Measurements from ENCODE around the gene HDLBP. TPM values are rescaled to one million over a fixed set of nuclear protein-coding genes. Genes with fewer than 3 reads are reported as not detected.
A peak's percentile ranks its signal among the peaks of the same experiment; 100 is the strongest.

Gene HDLBP
- total and polyA plus RNA-seq, 2 experiments from 2014 or later: 389 to 437 TPM

DNA sequence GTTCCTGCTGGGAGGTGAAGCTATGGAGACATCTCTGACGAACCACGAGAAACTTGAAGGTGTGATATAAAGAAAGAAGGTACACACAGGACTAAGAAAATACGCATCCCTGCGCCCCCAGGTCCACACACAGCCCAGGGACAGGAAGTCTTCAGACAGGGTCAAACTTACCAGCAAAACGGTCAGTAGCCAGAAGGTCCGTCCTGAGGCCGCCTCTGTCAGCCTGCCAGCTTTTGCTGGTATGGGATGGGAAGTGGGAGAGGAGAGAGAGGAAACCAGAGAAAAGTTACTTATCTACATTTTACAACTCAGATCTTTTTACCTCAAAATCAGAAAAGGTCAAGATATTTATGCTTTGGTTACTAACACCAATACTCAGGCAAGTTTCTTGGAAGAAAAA, 47.2 kb downstream of the HDLBP start:
- H3K27ac ChIP-seq: no peak overlapping the region
- no peaks in the 10 kb centered on the region for H3K36me3 ChIP-seq (replicated peaks; ENCODE audit: insufficient read depth, low read depth)
- no peak overlapping the region for H2AFZ ChIP-seq
- H3K9me2 ChIP-seq (replicated peaks; ENCODE audit: insufficient read depth): no peaks in the 10 kb centered on the region
- WGBS (ENCODE audit: low lambda C conversion rate, missing lambda C conversion rate): 82% methylated on average over 7 of the region's 7 CpGs
- H3K9me3 ChIP-seq (ENCODE audit: low read depth): no peaks in the 10 kb centered on the region
- DNase-seq (ENCODE audit: low spot score): no peak
- H3K4me1 ChIP-seq (ENCODE audit: insufficient read depth): peaks cover 26% of the 10 kb centered on the region
- H3K27me3 ChIP-seq: no peaks in the 10 kb centered on the region
- H3K4me3 ChIP-seq: no peak overlapping the region
- peaks cover 96% of the 10 kb centered on the region for H3K79me2 ChIP-seq
- peaks cover 87% of the 10 kb centered on the region for H4K20me1 ChIP-seq (ENCODE audit: insufficient read depth, poor library complexity, severe bottlenecking)
- TF ChIP-seq EZH2 (IDR thresholded peaks at IDR 0.05; ENCODE audit: borderline replicate concordance) (no peak), CTCF (IDR thresholded peaks at IDR 0.05; ENCODE audit: poor library complexity) (no peak), EZH2phosphoT487 (IDR thresholded peaks at IDR 0.05; ENCODE audit: low read depth, severe bottlenecking, unreplicated experiment) (no peak)
- peak overlapping the region; percentile 89 for H3K4me2 ChIP-seq

DNA sequence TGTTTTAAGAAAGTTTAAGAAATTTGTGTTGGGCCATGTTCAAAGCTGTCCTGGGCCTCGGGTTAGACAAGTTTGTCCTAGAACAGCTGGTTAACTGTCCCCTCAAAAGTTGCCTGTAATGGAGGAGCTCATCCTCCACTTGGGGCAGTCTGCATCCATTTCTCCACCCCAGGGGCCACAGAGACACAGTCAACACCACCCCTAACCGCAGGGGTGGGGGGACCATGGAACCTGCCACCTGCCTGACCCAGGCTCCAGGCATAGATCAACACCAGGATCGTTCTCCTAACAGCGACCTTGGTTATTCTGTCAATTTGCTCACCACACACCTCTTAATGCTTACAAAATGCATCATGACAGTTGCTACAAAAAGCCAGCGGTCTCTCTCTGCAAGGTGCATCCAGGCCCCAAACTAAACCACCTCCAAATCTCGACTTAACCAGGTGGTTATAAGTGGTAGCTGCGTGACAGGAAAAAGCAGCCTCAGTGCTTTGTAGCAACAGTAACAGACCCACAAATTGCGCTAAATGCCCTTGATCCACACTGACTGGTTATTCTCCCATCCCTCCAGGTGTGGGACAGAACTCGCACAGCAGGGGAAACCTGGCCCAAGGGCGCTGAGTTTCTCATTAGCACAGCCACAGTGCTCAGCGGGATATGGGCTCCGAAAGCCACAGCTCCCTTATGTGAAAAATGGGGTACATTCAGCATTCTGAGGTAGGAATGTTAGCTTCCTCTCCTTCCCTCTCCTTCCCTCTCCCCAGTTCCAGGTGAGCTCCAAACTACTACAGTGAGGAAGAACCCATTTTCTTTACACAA, 48.0 kb downstream of the HDLBP start:
- Histone ChIP-seq H3K9me2 (replicated peaks; ENCODE audit: insufficient read depth) (no peaks in the 10 kb centered on the region), H3K9me3 (ENCODE audit: low read depth) (no peaks in the 10 kb centered on the region), H3K36me3 (replicated peaks; ENCODE audit: insufficient read depth, low read depth) (peaks cover under 1% of the 10 kb centered on the region), H3K4me2 (no peak overlapping the region), H3K27me3 (no peaks in the 10 kb centered on the region), H4K20me1 (ENCODE audit: insufficient read depth, poor library complexity, severe bottlenecking) (peaks cover 94% of the 10 kb centered on the region), H3K4me1 (ENCODE audit: insufficient read depth) (peaks cover 21% of the 10 kb centered on the region), H3K4me3 (no peak overlapping the region), H3K79me2 (peaks cover 99% of the 10 kb centered on the region), H2AFZ (no peak overlapping the region), H3K27ac (no peak overlapping the region)
- no peak for DNase-seq (ENCODE audit: low spot score)
- TF ChIP-seq EZH2phosphoT487 (IDR thresholded peaks at IDR 0.05; ENCODE audit: low read depth, severe bottlenecking, unreplicated experiment) (no peak), CTCF (IDR thresholded peaks at IDR 0.05; ENCODE audit: poor library complexity) (no peak), EZH2 (IDR thresholded peaks at IDR 0.05; ENCODE audit: borderline replicate concordance) (no peak)
- WGBS (ENCODE audit: low lambda C conversion rate, missing lambda C conversion rate): 82% methylated on average over 12 of the region's 12 CpGs

DNA sequence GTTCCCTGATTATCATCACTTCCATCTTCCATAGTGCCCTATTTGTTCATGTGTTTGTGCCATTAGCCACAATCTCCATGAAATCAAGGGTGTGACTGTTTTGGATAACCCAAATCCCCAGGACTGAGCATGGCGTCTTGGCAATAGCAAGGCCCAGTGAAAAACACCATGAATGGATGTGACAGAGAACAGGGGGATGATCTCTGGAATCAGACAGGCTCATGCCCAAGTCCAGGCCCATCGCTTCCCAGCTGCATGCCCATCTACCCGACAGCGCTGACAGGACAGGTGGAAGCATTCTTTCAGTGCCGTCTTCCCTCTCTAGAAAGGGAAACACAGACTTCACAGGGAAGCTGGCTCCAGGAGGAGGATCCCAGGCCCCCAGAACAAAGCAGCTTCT, 50.0 kb downstream of the HDLBP start:
- Histone ChIP-seq H3K27me3 (no peaks in the 10 kb centered on the region), H3K4me3 (no peak overlapping the region), H3K9me2 (replicated peaks; ENCODE audit: insufficient read depth) (no peaks in the 10 kb centered on the region), H3K27ac (no peak overlapping the region), H3K4me1 (ENCODE audit: insufficient read depth) (peaks cover 15% of the 10 kb centered on the region), H4K20me1 (ENCODE audit: insufficient read depth, poor library complexity, severe bottlenecking) (peaks cover 86% of the 10 kb centered on the region), H2AFZ (no peak overlapping the region), H3K79me2 (peaks cover 97% of the 10 kb centered on the region), H3K4me2 (no peak overlapping the region), H3K36me3 (replicated peaks; ENCODE audit: insufficient read depth, low read depth) (peaks cover 10% of the 10 kb centered on the region), H3K9me3 (ENCODE audit: low read depth) (no peaks in the 10 kb centered on the region)
- TF ChIP-seq EZH2phosphoT487 (IDR thresholded peaks at IDR 0.05; ENCODE audit: low read depth, severe bottlenecking, unreplicated experiment): no peak
- TF ChIP-seq CTCF (IDR thresholded peaks at IDR 0.05; ENCODE audit: poor library complexity): no peak
- TF ChIP-seq EZH2 (IDR thresholded peaks at IDR 0.05; ENCODE audit: borderline replicate concordance): no peak
- no peak for DNase-seq (ENCODE audit: low spot score)
- 95% methylated on average over 5 of the region's 5 CpGs for WGBS (ENCODE audit: low lambda C conversion rate, missing lambda C conversion rate)
